Hepatocyte (in vitro differentiated cells): Measurements from ENCODE around the gene LSM4.

Source experiments
- EZH2 ChIP-seq: fragments of 200-600 bp; sonication (generic); IDR thresholded peaks from 2 replicates; pipeline ENCODE4 v1.6.1; 2016; ENCODE audit warnings: antibody characterized with exemption, mild to moderate bottlenecking, borderline replicate concordance
- EZH2phosphoT487 ChIP-seq: fragments of 200-600 bp; sonication (generic); IDR thresholded peaks from one replicate; pipeline ENCODE4 v1.6.1; 2018; ENCODE audit warnings: antibody characterized with exemption, mild to moderate bottlenecking, low read depth, moderate library complexity; ENCODE audit not compliant: unreplicated experiment, severe bottlenecking
- TF ChIP-seq, protein P1 (sequence below): fragments of 200-600 bp; sonication (generic); IDR thresholded peaks from 2 replicates; pipeline ENCODE4 v1.5.1; 2016; ENCODE audit warnings: antibody characterized with exemption, mild to moderate bottlenecking; ENCODE audit not compliant: poor library complexity

- TF ChIP-seq, protein P1, sequence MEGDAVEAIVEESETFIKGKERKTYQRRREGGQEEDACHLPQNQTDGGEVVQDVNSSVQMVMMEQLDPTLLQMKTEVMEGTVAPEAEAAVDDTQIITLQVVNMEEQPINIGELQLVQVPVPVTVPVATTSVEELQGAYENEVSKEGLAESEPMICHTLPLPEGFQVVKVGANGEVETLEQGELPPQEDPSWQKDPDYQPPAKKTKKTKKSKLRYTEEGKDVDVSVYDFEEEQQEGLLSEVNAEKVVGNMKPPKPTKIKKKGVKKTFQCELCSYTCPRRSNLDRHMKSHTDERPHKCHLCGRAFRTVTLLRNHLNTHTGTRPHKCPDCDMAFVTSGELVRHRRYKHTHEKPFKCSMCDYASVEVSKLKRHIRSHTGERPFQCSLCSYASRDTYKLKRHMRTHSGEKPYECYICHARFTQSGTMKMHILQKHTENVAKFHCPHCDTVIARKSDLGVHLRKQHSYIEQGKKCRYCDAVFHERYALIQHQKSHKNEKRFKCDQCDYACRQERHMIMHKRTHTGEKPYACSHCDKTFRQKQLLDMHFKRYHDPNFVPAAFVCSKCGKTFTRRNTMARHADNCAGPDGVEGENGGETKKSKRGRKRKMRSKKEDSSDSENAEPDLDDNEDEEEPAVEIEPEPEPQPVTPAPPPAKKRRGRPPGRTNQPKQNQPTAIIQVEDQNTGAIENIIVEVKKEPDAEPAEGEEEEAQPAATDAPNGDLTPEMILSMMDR = no peak
- TF ChIP-seq EZH2phosphoT487 (no peak), EZH2 (no peak)
Measured at GRCh38 chr19:18292462-18292809, 30.4 kb downstream of the LSM4 start.
